ENCODE data around the gene PAK6. TPM values are rescaled to one million over a fixed set of nuclear protein-coding genes. Genes with fewer than 3 reads are reported as not detected.

Gene PAK6
- polyA plus RNA-seq, 1 of the 3 experiments (the other 2 are of a cell fraction) = 0.07 TPM

DNA sequence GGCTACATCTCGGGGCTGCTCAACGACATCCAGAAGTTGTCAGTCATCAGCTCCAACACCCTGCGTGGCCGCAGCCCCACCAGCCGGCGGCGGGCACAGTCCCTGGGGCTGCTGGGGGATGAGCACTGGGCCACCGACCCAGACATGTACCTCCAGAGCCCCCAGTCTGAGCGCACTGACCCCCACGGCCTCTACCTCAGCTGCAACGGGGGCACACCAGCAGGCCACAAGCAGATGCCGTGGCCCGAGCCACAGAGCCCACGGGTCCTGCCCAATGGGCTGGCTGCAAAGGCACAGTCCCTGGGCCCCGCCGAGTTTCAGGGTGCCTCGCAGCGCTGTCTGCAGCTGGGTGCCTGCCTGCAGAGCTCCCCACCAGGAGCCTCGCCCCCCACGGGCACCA is 27.0 kb downstream of the PAK6 start (continued):
- TF ChIP-seq RAD21 (IDR thresholded peaks at IDR 0.05; ENCODE audit: low read length) (no peak), MXI1 (IDR thresholded peaks at IDR 0.05; ENCODE audit: low read depth, low read length) (no peak), SMC3 (IDR thresholded peaks at IDR 0.05; ENCODE audit: low read depth, low read length) (no peak), EP300 (IDR thresholded peaks at IDR 0.05; ENCODE audit: borderline replicate concordance in 1 of 2, low read depth in 1 of 2, low read length in 1 of 2) (no peak)
- TF ChIP-seq, protein P1, sequence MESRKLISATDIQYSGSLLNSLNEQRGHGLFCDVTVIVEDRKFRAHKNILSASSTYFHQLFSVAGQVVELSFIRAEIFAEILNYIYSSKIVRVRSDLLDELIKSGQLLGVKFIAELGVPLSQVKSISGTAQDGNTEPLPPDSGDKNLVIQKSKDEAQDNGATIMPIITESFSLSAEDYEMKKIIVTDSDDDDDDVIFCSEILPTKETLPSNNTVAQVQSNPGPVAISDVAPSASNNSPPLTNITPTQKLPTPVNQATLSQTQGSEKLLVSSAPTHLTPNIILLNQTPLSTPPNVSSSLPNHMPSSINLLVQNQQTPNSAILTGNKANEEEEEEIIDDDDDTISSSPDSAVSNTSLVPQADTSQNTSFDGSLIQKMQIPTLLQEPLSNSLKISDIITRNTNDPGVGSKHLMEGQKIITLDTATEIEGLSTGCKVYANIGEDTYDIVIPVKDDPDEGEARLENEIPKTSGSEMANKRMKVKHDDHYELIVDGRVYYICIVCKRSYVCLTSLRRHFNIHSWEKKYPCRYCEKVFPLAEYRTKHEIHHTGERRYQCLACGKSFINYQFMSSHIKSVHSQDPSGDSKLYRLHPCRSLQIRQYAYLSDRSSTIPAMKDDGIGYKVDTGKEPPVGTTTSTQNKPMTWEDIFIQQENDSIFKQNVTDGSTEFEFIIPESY (IDR thresholded peaks at IDR 0.05; ENCODE audit: borderline replicate concordance, low read depth) = no peak
- TF ChIP-seq, protein P2, sequence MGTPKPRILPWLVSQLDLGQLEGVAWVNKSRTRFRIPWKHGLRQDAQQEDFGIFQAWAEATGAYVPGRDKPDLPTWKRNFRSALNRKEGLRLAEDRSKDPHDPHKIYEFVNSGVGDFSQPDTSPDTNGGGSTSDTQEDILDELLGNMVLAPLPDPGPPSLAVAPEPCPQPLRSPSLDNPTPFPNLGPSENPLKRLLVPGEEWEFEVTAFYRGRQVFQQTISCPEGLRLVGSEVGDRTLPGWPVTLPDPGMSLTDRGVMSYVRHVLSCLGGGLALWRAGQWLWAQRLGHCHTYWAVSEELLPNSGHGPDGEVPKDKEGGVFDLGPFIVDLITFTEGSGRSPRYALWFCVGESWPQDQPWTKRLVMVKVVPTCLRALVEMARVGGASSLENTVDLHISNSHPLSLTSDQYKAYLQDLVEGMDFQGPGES (IDR thresholded peaks at IDR 0.05; ENCODE audit: low read depth, low read length) = no peak

DNA sequence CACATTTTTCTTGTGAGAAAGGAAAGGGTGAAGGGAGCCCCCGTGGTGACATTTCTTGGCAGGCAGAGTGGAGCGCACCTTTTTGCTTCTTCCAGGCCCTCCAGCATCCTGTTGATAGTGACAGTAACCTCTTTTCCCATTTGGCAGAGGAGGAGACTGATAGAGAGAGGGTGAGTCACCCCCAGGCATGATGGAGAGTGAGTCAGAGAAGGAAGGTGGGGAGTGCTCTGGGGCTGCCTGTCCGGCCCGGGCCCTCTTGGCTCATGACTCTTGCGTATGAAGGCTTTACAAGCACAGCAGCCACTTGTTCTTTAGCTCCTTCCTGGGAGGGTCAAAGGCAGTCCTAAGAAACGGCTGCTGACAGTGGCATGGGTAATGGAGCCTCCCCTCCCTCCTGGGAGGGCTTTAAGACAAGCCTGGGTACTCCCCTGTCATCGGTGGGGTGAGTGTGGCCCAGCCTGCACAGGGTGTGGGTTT is 28.0 kb downstream of the PAK6 start:
- WGBS (ENCODE audit: low lambda C conversion rate) = 43% methylated on average over 6 of the region's 7 CpGs
- Histone ChIP-seq H3K79me2 (ENCODE audit: insufficient read depth) (no peaks in the 10 kb centered on the region), H3K36me3 (replicated peaks in 1 of 2; ENCODE audit: control insufficient read depth in 1 of 2, insufficient read depth in 2 of 2, low read length in 1 of 2) (no peaks in the 10 kb centered on the region), H3K9me3 (no peaks in the 10 kb centered on the region), H3K9ac (no peak overlapping the region), H3K4me3 (ENCODE audit: low read depth in 2 of 2, low read length in 1 of 2) (no peak overlapping the region), H3K4me2 (0 out of 2 replicates have a peak overlapping the region, but pooled peaks have one; percentile 39), H3K27me3 (ENCODE audit: insufficient read depth) (no peaks in the 10 kb centered on the region), H4K20me1 (ENCODE audit: insufficient read depth) (no peaks in the 10 kb centered on the region), H3F3A (replicated peaks; ENCODE audit: insufficient read depth) (peaks cover 5% of the 10 kb centered on the region), H3K27ac (ENCODE audit: low read depth in 2 of 2, low read length in 1 of 2) (peak overlapping the region in 1 of 2 experiments; percentile 70; a peak in 2 of 4 replicates), H3K9me2 (no peaks in the 10 kb centered on the region), H3K4me1 (ENCODE audit: control insufficient read depth in 1 of 2, insufficient read depth in 2 of 2, low read depth in 1 of 2, low read length in 1 of 2) (peaks cover 0 to 2% of the 10 kb centered on the region in 2 experiments; a peak in 1 of 4 replicates), H2AFZ (ENCODE audit: low read depth) (no peak overlapping the region)
- CTCF ChIA-PET = interaction anchor here (1.0 to 25.6 kb wide), 5 partner anchors 7 to 59 kb away, joined by 3 to 868 read pairs (median 100); partner anchors contain the start of genes ANKRD63 and PAK6
- DNase-seq = no peak
- POLR2A ChIA-PET = no interaction called here
- TF ChIP-seq TCF12 (IDR thresholded peaks at IDR 0.05) (peak; percentile 53; the same call in 1 of the 2 replicates), RAD21 (IDR thresholded peaks at IDR 0.05; ENCODE audit: low read length) (no peak), JUND (IDR thresholded peaks at IDR 0.05) (peak; percentile 89), FOSL2 (IDR thresholded peaks at IDR 0.05; ENCODE audit: borderline replicate concordance, low read depth) (peak; percentile 96), RCOR1 (IDR thresholded peaks at IDR 0.05; ENCODE audit: low read length) (no peak), EZH2phosphoT487 (IDR thresholded peaks at IDR 0.05; ENCODE audit: borderline replicate concordance, low read depth) (no peak), NFIC (IDR thresholded peaks at IDR 0.05; ENCODE audit: borderline replicate concordance) (peak; percentile 55; the same call in 1 of the 2 replicates), GATA2 (CRISPR knock-in tag; IDR thresholded peaks at IDR 0.05) (no peak), RFX5 (IDR thresholded peaks at IDR 0.05; ENCODE audit: low read length) (no peak), NRF1 (IDR thresholded peaks at IDR 0.05; ENCODE audit: low read depth, low read length) (no peak), SIN3A (IDR thresholded peaks at IDR 0.05; ENCODE audit: borderline replicate concordance, low read depth, low read length) (no peak), MXI1 (IDR thresholded peaks at IDR 0.05; ENCODE audit: low read depth, low read length) (no peak), TAF1 (IDR thresholded peaks at IDR 0.05; ENCODE audit: borderline replicate concordance, low read depth, low read length) (no peak), YY1 (IDR thresholded peaks at IDR 0.05; ENCODE audit: low read depth) (no peak), EP300 (IDR thresholded peaks at IDR 0.05; ENCODE audit: borderline replicate concordance in 1 of 2, low read depth in 1 of 2, low read length in 1 of 2) (no peak)
- TF ChIP-seq, protein P3, sequence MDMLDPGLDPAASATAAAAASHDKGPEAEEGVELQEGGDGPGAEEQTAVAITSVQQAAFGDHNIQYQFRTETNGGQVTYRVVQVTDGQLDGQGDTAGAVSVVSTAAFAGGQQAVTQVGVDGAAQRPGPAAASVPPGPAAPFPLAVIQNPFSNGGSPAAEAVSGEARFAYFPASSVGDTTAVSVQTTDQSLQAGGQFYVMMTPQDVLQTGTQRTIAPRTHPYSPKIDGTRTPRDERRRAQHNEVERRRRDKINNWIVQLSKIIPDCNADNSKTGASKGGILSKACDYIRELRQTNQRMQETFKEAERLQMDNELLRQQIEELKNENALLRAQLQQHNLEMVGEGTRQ (IDR thresholded peaks at IDR 0.05; ENCODE audit: borderline replicate concordance, low read depth, low read length) = no peak
- TF ChIP-seq, protein P4, sequence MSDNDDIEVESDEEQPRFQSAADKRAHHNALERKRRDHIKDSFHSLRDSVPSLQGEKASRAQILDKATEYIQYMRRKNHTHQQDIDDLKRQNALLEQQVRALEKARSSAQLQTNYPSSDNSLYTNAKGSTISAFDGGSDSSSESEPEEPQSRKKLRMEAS (IDR thresholded peaks at IDR 0.05; ENCODE audit: low read depth) = peak; percentile 24; the same call in 1 of the 2 replicates
- TF ChIP-seq, protein P5, sequence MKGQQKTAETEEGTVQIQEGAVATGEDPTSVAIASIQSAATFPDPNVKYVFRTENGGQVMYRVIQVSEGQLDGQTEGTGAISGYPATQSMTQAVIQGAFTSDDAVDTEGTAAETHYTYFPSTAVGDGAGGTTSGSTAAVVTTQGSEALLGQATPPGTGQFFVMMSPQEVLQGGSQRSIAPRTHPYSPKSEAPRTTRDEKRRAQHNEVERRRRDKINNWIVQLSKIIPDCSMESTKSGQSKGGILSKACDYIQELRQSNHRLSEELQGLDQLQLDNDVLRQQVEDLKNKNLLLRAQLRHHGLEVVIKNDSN (IDR thresholded peaks at IDR 0.05; ENCODE audit: borderline replicate concordance, low read depth) = no peak
- TF ChIP-seq, protein P6, sequence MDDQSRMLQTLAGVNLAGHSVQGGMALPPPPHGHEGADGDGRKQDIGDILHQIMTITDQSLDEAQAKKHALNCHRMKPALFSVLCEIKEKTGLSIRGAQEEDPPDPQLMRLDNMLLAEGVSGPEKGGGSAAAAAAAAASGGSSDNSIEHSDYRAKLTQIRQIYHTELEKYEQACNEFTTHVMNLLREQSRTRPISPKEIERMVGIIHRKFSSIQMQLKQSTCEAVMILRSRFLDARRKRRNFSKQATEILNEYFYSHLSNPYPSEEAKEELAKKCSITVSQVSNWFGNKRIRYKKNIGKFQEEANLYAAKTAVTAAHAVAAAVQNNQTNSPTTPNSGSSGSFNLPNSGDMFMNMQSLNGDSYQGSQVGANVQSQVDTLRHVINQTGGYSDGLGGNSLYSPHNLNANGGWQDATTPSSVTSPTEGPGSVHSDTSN (IDR thresholded peaks at IDR 0.05) = 0 out of 2 replicates have a peak, but pooled peaks have one; percentile 24
- TF ChIP-seq, protein P7, sequence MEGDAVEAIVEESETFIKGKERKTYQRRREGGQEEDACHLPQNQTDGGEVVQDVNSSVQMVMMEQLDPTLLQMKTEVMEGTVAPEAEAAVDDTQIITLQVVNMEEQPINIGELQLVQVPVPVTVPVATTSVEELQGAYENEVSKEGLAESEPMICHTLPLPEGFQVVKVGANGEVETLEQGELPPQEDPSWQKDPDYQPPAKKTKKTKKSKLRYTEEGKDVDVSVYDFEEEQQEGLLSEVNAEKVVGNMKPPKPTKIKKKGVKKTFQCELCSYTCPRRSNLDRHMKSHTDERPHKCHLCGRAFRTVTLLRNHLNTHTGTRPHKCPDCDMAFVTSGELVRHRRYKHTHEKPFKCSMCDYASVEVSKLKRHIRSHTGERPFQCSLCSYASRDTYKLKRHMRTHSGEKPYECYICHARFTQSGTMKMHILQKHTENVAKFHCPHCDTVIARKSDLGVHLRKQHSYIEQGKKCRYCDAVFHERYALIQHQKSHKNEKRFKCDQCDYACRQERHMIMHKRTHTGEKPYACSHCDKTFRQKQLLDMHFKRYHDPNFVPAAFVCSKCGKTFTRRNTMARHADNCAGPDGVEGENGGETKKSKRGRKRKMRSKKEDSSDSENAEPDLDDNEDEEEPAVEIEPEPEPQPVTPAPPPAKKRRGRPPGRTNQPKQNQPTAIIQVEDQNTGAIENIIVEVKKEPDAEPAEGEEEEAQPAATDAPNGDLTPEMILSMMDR (IDR thresholded peaks at IDR 0.05) = no peak
